Panc1 (cell line): ENCODE measurements around the gene MAP2.

ENCODE experiments used
- CTCF ChIP-seq: fragments of 450-650 bp; IDR thresholded peaks from 2 replicates; pipeline ENCODE4 v1.5.1; 2017; ENCODE audit warnings: mild to moderate bottlenecking
- POLR2AphosphoS5 ChIP-seq: IDR thresholded peaks from 2 replicates; pipeline ENCODE4 v1.6.1; 2012; ENCODE audit warnings: mild to moderate bottlenecking, low read depth, low read length, moderate library complexity
- REST ChIP-seq, 2 experiments: IDR thresholded peaks; 2 replicates each; pipeline ENCODE4 v1.6.1; 2011 to 2012; ENCODE audit warnings: low read depth in 2 of 2, control low read depth in 1 of 2, low read length in 1 of 2, mild to moderate bottlenecking in 1 of 2, moderate library complexity in 1 of 2; ENCODE audit not compliant: insufficient read depth in 1 of 2
- SIN3A ChIP-seq: IDR thresholded peaks from 2 replicates; pipeline ENCODE4 v1.6.1; 2012; ENCODE audit warnings: low read depth, mild to moderate bottlenecking, low read length, moderate library complexity, borderline replicate concordance; ENCODE audit not compliant: insufficient read depth

GRCh38 chr2:209390839-209391238, 33.0 kb upstream of the MAP2 start:
- TF ChIP-seq SIN3A (no peak), CTCF (no peak), POLR2AphosphoS5 (no peak), REST (IDR thresholded peaks at IDR 0.05; ENCODE audit: insufficient read depth in 1 of 2, low read depth in 2 of 2, low read length in 1 of 2) (no peak)
